Colonic mucosa (tissue), 4 donors: ENCODE results near the gene MCM10. TPM values are rescaled to one million over a fixed set of nuclear protein-coding genes. Genes with fewer than 3 reads are reported as not detected.

ENCODE experiments used
- DNase-seq: peaks from one replicate; pipeline ENCODE4 v3.0.0-alpha.2; 2020
- H3K27ac ChIP-seq: fragments of 200-600 bp; one replicate; pipeline ENCODE4 v1.8.0; 2021
- H3K27me3 ChIP-seq: fragments of 200-600 bp; one replicate; pipeline ENCODE4 v1.8.0; 2021
- H3K36me3 ChIP-seq: fragments of 200-600 bp; one replicate; pipeline ENCODE4 v1.8.0; 2021
- H3K4me1 ChIP-seq: fragments of 200-600 bp; one replicate; pipeline ENCODE4 v1.8.0; 2021; ENCODE audit warnings: mild to moderate bottlenecking
- H3K4me3 ChIP-seq: fragments of 200-600 bp; one replicate; pipeline ENCODE4 v1.8.0; 2021
- H3K9ac ChIP-seq, 2 donors: one replicate each; pipeline ENCODE4 v1.7.0; 2013; ENCODE audit warnings: control low read depth in 2 of 2, low read depth in 2 of 2, low read length in 2 of 2
- H3K9me3 ChIP-seq: fragments of 200-600 bp; one replicate; pipeline ENCODE4 v1.8.0; 2021
- CTCF ChIP-seq: fragments of 200-600 bp; IDR thresholded peaks from one replicate; pipeline ENCODE4 v1.8.0; 2022; ENCODE audit warnings: antibody characterized with exemption, mild to moderate bottlenecking
- intact Hi-C: fragments of 100-400 bp; cut with DNase I; formaldehyde crosslinking; loops from one replicate; pipeline ENCODE4 v1.14.1; 2022
- total RNA-seq, 2 donors: library from RNA; stranded (reverse); fragmentation: NEBNext Ultra II Directional in 1 of 2; extraction: Animal tissue kit (Norgen Biotek cat#: 25700) in 1 of 2; gene quantifications; one replicate each; pipeline ENCODE4 v1.2.1, GENCODE V29; 2021
- donor health status: healthy.
- donor health status: DM: no; HTN: no; CAD: no.
- donor health status: DM: no; HTN: no; CAD: no.

The MCM10 gene
- 10 to 100 TPM in 1 of 2 donors, 1 to 10 TPM in 1; 2.4 to 21.0 TPM for total RNA-seq

- TF ChIP-seq CTCF = peak; percentile 83
- Histone ChIP-seq H3K36me3 (no peaks in the 10 kb centered on the region), H3K4me1 (peaks cover 6% of the 10 kb centered on the region), H3K4me3 (peak within 1 kb of the TSS; percentile 59), H3K9ac (peak within 1 kb of the TSS; percentile 35 to 50), H3K27me3 (no peaks in the 10 kb centered on the region), H3K27ac (no peak within 1 kb of the TSS), H3K9me3 (no peaks in the 10 kb centered on the region)
- intact Hi-C loops = loop anchor here (10.0 kb wide), 1 partner anchor 274 kb away; no protein-coding TSS in a partner anchor
- DNase-seq = peak; percentile 99
Observed at GRCh38 chr10:13160934-13161856, at the start of gene MCM10. Gene MCM10 (plus strand): TSS chr10:13161558. CDS start chr10:13164203, 2,645 bp downstream.

GRCh38 chr10:13113544-13113943 is 47.8 kb upstream of the MCM10 start:
- peaks cover 4% of the 10 kb centered on the region for H3K36me3 ChIP-seq
- no peaks in the 10 kb centered on the region for H3K27me3 ChIP-seq
- no peak for TF ChIP-seq CTCF
- H3K27ac ChIP-seq = no peak overlapping the region
- no peak for DNase-seq
- intact Hi-C loops = no loop called here
- H3K9ac ChIP-seq = no peak overlapping the region
- no peaks in the 10 kb centered on the region for H3K9me3 ChIP-seq
- H3K4me3 ChIP-seq = no peak overlapping the region
- H3K4me1 ChIP-seq = no peaks in the 10 kb centered on the region

GRCh38 chr10:13115832-13116803 is 45.2 kb upstream of the MCM10 start:
- H3K27ac ChIP-seq = peak overlapping the region; percentile 78
- H3K4me3 ChIP-seq = no peak overlapping the region
- peak; percentile 76 for DNase-seq
- no peaks in the 10 kb centered on the region for H3K4me1 ChIP-seq
- peaks cover 4% of the 10 kb centered on the region for H3K36me3 ChIP-seq
- no peaks in the 10 kb centered on the region for H3K27me3 ChIP-seq
- no peaks in the 10 kb centered on the region for H3K9me3 ChIP-seq
- TF ChIP-seq CTCF = no peak
- peak overlapping the region in 1 of 2 donors; percentile 74 for H3K9ac ChIP-seq
- intact Hi-C loops = no loop called here

GRCh38 chr10:13117841-13118783 is 43.2 kb upstream of the MCM10 start:
- no peak for DNase-seq
- no peak for TF ChIP-seq CTCF
- intact Hi-C loops = no loop called here
- no peak overlapping the region for H3K4me3 ChIP-seq
- H3K9ac ChIP-seq = no peak overlapping the region
- no peaks in the 10 kb centered on the region for H3K9me3 ChIP-seq
- H3K4me1 ChIP-seq = no peaks in the 10 kb centered on the region
- peaks cover 8% of the 10 kb centered on the region for H3K36me3 ChIP-seq
- H3K27me3 ChIP-seq = no peaks in the 10 kb centered on the region
- H3K27ac ChIP-seq = no peak overlapping the region
